Astrocyte of the spinal cord (primary cell): ENCODE results near the gene RGPD4.
"Not testable (repeated sequence)": the region's sequence is repeated elsewhere in the genome, so short reads cannot be mapped to it uniquely, and the experiment has no call there.

Source experiments
- DNase-seq: peaks from one replicate; pipeline ENCODE4 v3.0.0; 2011; ENCODE audit warnings: low read depth, low spot score
- H3K4me3 ChIP-seq: 2 replicates; pipeline ENCODE4 v1.5.1; 2011; ENCODE audit warnings: low read depth, mild to moderate bottlenecking, low read length, moderate library complexity
- CTCF ChIP-seq: IDR thresholded peaks from 2 replicates; pipeline ENCODE4 v1.5.1; 2012; ENCODE audit warnings: low read depth, mild to moderate bottlenecking, low read length, inconsistent platforms
- in situ Hi-C: cut with HindIII; loops from 2 replicates; pipeline ENCODE4 v1.10.0; 2017; ENCODE audit warnings: low sequenced_read_pairs

The RGPD4 gene

DNA sequence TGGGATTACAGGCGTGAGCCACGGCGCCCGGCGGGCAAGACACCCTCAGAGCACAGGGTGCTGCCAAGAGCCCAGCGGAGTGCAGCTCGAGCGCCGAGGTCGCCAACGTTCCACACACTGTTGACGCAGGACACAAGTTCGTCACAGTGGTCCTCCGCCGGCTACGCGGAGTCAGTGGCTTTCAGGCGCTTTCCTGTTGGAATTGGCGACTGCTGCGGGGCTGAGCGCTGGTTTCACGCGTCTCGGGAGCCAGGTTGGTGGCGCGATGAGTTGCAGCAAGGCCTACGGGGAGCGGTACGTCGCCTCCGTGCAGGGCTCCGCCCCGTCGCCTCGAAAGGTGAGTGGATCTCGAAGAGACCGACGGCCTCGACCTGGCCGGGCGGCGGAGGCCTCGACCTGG, at the start of gene RGPD4:
RGPD4 (plus strand) TSS at position 144 of the 400 bp plus-strand sequence; CDS start at position 266, 122 bp downstream.
- DNase-seq, in situ Hi-C loops, H3K4me3 ChIP-seq: not testable (repeated sequence)

DNA sequence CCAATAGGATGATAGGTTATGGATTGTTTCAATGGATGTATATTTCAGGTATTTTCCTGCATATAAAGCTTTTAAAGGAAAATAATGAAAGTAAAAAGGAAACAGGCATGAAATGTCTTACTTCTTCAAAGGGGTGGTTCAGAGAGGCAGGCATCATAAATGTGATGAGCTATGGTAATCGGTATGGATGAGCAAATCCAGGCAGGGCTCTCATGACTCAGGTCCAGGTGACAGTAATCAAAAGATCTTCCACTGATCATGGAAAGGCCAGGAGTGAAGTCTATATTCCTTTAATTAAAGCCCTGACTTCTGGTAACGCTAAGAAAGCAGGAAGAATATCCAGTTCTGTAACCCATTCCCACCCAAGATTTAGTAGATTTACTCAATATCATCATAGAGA, 48.7 kb upstream of the RGPD4 start:
- in situ Hi-C loops = no loop called here
- no peak for DNase-seq
- TF ChIP-seq CTCF = no peak
- no peak overlapping the region for H3K4me3 ChIP-seq

DNA sequence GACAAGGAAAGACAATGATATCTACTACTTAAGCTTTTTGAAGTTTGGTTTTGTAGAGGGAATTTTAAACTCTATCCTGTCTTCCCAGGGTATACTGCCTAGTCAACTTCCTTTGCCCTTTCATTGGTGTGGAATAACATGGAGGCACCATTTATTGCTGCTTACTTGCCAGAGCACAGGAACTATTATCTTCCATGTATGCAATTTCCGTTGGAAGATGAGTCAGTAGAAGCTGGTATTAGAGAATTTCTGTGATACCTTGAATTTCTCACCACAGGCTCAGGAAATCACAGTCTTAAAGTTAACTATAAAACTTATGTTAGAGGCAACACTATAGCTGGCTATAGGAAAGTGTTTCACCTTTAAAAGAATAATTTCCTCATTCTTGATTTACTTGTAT, 40.9 kb upstream of the RGPD4 start:
- H3K4me3 ChIP-seq = no peak overlapping the region
- TF ChIP-seq CTCF = no peak
- in situ Hi-C loops = no loop called here
- no peak for DNase-seq

- in situ Hi-C loops = no loop called here
- no peak overlapping the region for H3K4me3 ChIP-seq
- TF ChIP-seq CTCF = no peak
- DNase-seq = no peak
These were observed 35.9 kb upstream of the RGPD4 start for GRCh38 chr2:107790837-107791236.

GRCh38 chr2:107801498-107801897, 25.2 kb upstream of the RGPD4 start:
- no peak for DNase-seq
- no peak overlapping the region for H3K4me3 ChIP-seq
- no peak for TF ChIP-seq CTCF
- in situ Hi-C loops = no loop called here

DNA sequence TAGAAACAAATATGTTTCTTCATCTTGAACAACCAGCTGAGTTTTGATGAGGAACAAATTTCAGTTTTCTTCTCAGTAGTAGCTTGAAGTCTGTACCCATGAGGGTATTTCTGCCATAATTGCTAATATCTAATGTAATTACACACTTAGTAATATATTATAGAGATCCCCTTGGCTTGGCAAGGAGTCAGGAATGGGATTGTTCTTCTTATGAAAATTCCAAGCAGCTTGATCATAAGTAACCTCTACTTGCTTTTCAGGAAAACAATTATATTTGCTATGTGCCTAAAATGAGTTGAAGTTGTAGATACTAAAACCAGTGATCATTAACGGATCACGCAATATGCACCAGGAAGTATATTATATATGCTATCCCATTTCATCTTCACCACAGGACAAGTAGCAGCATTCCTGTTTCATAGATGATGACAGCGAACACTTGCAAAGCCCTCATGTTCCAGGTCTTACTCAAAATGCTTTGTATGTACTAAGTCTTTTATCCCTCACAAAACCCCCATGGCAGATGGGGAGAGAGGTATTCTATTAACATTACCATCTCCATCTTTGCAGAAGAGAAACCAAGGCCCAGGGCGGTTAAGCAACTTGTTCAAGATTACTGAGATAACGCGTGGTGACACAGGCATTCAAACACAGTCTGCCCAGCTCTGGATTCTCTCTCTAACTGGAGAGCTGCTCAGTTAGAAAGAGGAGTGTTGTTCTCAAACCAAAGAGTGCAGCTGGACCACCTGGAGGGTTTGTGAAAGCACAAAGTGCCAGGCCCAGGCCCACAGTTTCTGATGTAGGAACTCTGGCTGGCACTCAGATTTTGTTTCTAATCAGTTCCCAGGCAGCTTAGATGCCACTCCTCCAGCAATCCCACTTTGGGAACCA, 21.8 kb upstream of the RGPD4 start:
- DNase-seq = no peak
- TF ChIP-seq CTCF = no peak
- in situ Hi-C loops = no loop called here
- no peak overlapping the region for H3K4me3 ChIP-seq

DNA sequence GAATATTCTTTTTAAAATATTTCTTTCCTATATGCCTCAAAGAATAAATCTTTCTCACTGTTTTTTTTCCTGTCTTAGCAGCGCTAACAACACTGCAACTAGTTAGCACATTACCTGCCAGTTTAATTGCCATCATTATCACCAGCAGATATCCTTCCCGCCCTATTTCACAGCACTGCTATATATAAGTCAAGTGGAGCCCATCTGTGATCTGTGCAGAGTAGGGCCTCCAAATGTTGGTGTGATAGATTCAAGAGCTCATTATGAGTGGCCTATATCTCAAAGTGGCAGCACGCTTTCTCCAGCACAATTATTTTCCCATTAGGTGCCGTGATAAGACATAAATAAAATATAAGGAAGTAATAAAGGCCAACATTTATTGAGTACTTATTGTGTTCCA, 19.8 kb upstream of the RGPD4 start:
- DNase-seq = no peak
- TF ChIP-seq CTCF = no peak
- H3K4me3 ChIP-seq = no peak overlapping the region
- in situ Hi-C loops = no loop called here
